ENCODE results near the gene NAIF1.

Gene NAIF1

GRCh38 chr9:128091571-128091970, 24.5 kb upstream of the NAIF1 start:
- peak overlapping the region; percentile 85 to 86 for H3K27ac ChIP-seq
- no peaks in the 10 kb centered on the region for H3K9me3 ChIP-seq
- no peaks in the 10 kb centered on the region for H3K36me3 ChIP-seq
- H3K4me3 ChIP-seq, result peak overlapping the region; percentile 7 to 12
- no peak for TF ChIP-seq CTCF (IDR thresholded peaks at IDR 0.05)
- DNase-seq, result no peak
- peaks cover 9 to 48% (median 35%) of the 10 kb centered on the region in 4 donors for H3K4me1 ChIP-seq
- H3K27me3 ChIP-seq, result no peaks in the 10 kb centered on the region
- intact Hi-C loops (cut with DNase I; ENCODE audit: low total_unique reads), result no loop called here

DNA sequence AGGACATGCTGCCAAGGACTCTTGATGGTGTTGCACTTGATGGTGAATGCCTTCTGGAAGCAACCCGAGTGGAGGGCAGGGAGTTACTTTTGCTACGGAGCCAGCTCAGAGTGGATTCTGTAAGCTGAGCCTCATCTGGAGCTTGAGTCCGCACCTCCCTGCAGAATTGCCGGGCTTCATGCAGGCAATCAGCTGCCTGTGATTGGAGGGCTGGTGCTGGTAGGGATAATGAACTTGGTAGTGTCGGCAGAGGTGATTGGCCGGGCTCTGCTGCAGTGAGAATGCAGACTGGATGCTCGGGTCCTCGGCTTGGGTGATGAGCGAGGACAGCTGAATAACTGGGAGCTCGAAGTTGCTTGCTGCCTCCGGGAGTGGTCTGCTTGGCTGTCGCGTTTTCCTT, 24.0 kb upstream of the NAIF1 start:
- H3K36me3 ChIP-seq, result no peaks in the 10 kb centered on the region
- intact Hi-C loops (cut with DNase I; ENCODE audit: low total_unique reads), result no loop called here
- peak overlapping the region; percentile 7 to 12 for H3K4me3 ChIP-seq
- peak overlapping the region in 1 of 2 donors; percentile 86 for H3K27ac ChIP-seq
- no peaks in the 10 kb centered on the region for H3K9me3 ChIP-seq
- no peak for TF ChIP-seq CTCF (IDR thresholded peaks at IDR 0.05)
- DNase-seq, result peak; percentile 83 to 86
- H3K27me3 ChIP-seq, result no peaks in the 10 kb centered on the region
- H3K4me1 ChIP-seq, result peaks cover 9 to 48% (median 35%) of the 10 kb centered on the region in 4 donors

DNA sequence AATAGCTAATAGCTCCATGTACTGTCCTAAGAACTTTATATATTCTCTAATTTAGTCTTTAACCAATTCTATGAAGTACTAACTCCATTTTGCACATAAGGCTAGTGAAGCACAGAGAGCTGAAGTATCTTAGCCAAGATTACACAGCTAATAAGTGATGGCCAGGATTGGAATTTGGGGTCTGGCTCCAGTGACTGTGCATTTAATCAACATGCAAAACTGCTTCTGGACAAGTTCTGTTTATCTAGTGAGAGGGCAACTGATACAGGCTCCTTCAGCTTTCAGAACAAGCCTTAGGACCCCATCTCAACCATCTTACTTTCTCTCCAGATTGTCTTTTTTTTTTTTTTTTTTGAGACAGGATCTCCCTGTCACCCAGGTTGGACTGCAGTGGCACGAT, 22.2 kb upstream of the NAIF1 start:
- H3K27ac ChIP-seq, result no peak overlapping the region
- intact Hi-C loops (cut with DNase I; ENCODE audit: low total_unique reads), result no loop called here

GRCh38 chr9:128088253-128088945, 21.3 kb upstream of the NAIF1 start:
- H3K4me3 ChIP-seq, result no peak overlapping the region
- H3K9me3 ChIP-seq, result no peaks in the 10 kb centered on the region
- no peak for DNase-seq
- H3K27me3 ChIP-seq, result no peaks in the 10 kb centered on the region
- H3K36me3 ChIP-seq, result no peaks in the 10 kb centered on the region
- H3K27ac ChIP-seq, result no peak overlapping the region
- intact Hi-C loops (cut with DNase I; ENCODE audit: low total_unique reads), result no loop called here
- peaks cover 0 to 29% (median 19%) of the 10 kb centered on the region in 4 donors for H3K4me1 ChIP-seq
- no peak for TF ChIP-seq CTCF (IDR thresholded peaks at IDR 0.05)

More for the DNA sequence above, 22.2 kb upstream of the NAIF1 start:
- H3K4me3 ChIP-seq, result no peak overlapping the region
- no peak for TF ChIP-seq CTCF (IDR thresholded peaks at IDR 0.05)
- no peaks in the 10 kb centered on the region for H3K36me3 ChIP-seq
- H3K27me3 ChIP-seq, result no peaks in the 10 kb centered on the region
- DNase-seq, result no peak
- no peaks in the 10 kb centered on the region for H3K9me3 ChIP-seq
- peaks cover 3 to 37% (median 26%) of the 10 kb centered on the region in 4 donors for H3K4me1 ChIP-seq

- Histone ChIP-seq H3K27ac (no peak overlapping the region), H3K4me3 (no peak overlapping the region), H3K36me3 (no peaks in the 10 kb centered on the region), H3K4me1 (peaks cover 0 to 24% (median 15%) of the 10 kb centered on the region in 4 donors), H3K9me3 (no peaks in the 10 kb centered on the region), H3K27me3 (no peaks in the 10 kb centered on the region)
- intact Hi-C loops (cut with DNase I; ENCODE audit: low total_unique reads), result no loop called here
- no peak for TF ChIP-seq CTCF (IDR thresholded peaks at IDR 0.05)
- DNase-seq, result no peak
These were observed 20.1 kb upstream of the NAIF1 start for GRCh38 chr9:128087262-128087661.
